HepG2 (cell line): Measurements from ENCODE around the gene ATG5. TPM values are rescaled to one million over a fixed set of nuclear protein-coding genes. Genes with fewer than 3 reads are reported as not detected.

Experiments
- CAMTA2 ChIP-seq: sonication (generic); formaldehyde crosslinking; IDR thresholded peaks from 2 replicates; pipeline ENCODE4 v1.4.0; 2020; ENCODE audit warnings: mild to moderate bottlenecking, missing genetic modification reagents, borderline replicate concordance
- GTF3A ChIP-seq: sonication (generic); formaldehyde crosslinking; conservative IDR thresholded peaks from 2 replicates; pipeline ENCODE4 v1.4.0; 2020; ENCODE audit warnings: mild to moderate bottlenecking, missing genetic modification reagents
- KDM6A ChIP-seq: IDR thresholded peaks from 2 replicates; pipeline ENCODE4 v1.6.1; 2016; ENCODE audit warnings: low read depth
- SIN3A ChIP-seq: IDR thresholded peaks from 2 replicates; pipeline ENCODE4 v1.6.1; 2011; ENCODE audit warnings: low read depth, mild to moderate bottlenecking, control low read depth, low read length, borderline replicate concordance
- TGIF2 ChIP-seq: IDR thresholded peaks from 2 replicates; pipeline ENCODE4 v1.6.1; 2016; ENCODE audit warnings: control low read depth, missing compliant biosample characterization
- ZNF737 ChIP-seq: sonication (generic); formaldehyde crosslinking; IDR thresholded peaks from 2 replicates; pipeline ENCODE4 v1.5.0; 2020; ENCODE audit warnings: missing genetic modification reagents, mild to moderate bottlenecking, borderline replicate concordance
- polyA plus RNA-seq, 8 experiments: library from polyadenylated mRNA; depleted of rRNA in 3 of 8; stranded (reverse) in 7 of 8; unstranded in 1 of 8; fragments of >200 nt; fragmentation: Illumina TruSeq in 4 of 8; extraction: Trizol in 4 of 8; gene quantifications; 2 replicates each; pipeline versions ENCODE4 v1.2.1 to v1.2.3, GENCODE V29; 2011 to 2016; ENCODE audit warnings: low read depth in 4 of 8, missing spikeins in 1 of 8, mixed read lengths in 1 of 8; ENCODE audit not compliant: insufficient read depth in 1 of 8
- total RNA-seq, 5 experiments: library from RNA; depleted of rRNA; stranded (reverse); fragments of >200 nt; fragmentation: Illumina TruSeq; extraction: Trizol; gene quantifications; 2 replicates each; pipeline ENCODE4 v1.2.3, GENCODE V29; 2016; ENCODE audit warnings: low read depth in 1 of 5
- TF ChIP-seq, protein P1 (sequence below), 2 experiments: fragments of 450-650 bp in 1 of 2; sonication (generic) in 1 of 2; formaldehyde crosslinking in 1 of 2; IDR thresholded peaks; 2 replicates each; pipeline versions ENCODE4 v1.6.1 to v1.8.0; 2016 to 2022; ENCODE audit warnings: antibody characterized with exemption in 1 of 2, mild to moderate bottlenecking in 1 of 2, missing genetic modification reagents in 1 of 2
- TF ChIP-seq, protein P2 (sequence below): sonication (generic); formaldehyde crosslinking; IDR thresholded peaks from 2 replicates; pipeline ENCODE4 v1.5.0; 2020; ENCODE audit warnings: mild to moderate bottlenecking, missing genetic modification reagents
- TF ChIP-seq, protein P3 (sequence below): sonication (generic); formaldehyde crosslinking; IDR thresholded peaks from 2 replicates; pipeline ENCODE4 v1.4.0; 2020; ENCODE audit warnings: missing genetic modification reagents

The ATG5 gene
- total and polyA plus RNA-seq, 2 of the 13 experiments (the other 11 are each of a cell fraction or from before 2014, with no cell fraction given), result 21.3 to 48.0 TPM

DNA sequence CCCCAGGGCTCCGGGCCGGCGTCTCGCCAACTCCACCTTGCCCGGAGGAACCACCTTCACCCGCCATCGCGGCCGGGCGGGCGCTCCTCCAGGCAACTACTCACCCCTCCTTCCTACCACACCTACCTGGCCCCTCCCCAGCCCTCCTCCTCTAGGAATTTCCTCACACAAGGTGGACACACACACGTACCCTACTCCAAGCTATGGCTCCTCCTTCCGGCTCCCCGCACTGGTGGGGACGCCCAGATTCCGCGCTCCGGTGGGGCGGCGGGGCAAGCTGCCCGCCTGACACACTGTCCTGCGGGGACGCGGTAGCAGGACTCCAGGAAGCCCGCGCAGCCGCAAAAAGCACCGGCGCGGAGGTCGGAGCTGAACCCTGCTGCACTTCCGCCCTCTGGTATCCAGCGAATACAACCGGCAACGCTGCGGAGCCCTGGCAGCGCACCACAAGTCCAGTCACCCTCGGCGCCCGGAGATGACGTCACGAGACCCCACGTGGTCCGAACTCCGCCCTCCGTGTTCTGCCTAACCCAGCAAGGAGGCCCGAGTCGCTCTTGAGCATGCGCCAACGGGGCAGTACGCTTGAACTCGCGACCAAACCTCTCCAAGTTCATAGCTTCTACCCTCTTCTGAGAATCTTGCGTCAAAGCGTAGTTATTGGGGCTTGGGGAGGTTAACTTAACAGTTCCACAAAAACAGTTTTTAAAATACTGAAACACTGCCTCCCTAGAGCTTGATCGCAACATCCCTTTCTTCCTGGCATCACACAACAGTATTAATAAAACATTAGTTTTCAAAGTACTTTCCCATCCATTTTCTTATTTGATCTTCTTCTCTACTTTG is at the start of gene ATG5 (continued):
- TF ChIP-seq, protein P1, sequence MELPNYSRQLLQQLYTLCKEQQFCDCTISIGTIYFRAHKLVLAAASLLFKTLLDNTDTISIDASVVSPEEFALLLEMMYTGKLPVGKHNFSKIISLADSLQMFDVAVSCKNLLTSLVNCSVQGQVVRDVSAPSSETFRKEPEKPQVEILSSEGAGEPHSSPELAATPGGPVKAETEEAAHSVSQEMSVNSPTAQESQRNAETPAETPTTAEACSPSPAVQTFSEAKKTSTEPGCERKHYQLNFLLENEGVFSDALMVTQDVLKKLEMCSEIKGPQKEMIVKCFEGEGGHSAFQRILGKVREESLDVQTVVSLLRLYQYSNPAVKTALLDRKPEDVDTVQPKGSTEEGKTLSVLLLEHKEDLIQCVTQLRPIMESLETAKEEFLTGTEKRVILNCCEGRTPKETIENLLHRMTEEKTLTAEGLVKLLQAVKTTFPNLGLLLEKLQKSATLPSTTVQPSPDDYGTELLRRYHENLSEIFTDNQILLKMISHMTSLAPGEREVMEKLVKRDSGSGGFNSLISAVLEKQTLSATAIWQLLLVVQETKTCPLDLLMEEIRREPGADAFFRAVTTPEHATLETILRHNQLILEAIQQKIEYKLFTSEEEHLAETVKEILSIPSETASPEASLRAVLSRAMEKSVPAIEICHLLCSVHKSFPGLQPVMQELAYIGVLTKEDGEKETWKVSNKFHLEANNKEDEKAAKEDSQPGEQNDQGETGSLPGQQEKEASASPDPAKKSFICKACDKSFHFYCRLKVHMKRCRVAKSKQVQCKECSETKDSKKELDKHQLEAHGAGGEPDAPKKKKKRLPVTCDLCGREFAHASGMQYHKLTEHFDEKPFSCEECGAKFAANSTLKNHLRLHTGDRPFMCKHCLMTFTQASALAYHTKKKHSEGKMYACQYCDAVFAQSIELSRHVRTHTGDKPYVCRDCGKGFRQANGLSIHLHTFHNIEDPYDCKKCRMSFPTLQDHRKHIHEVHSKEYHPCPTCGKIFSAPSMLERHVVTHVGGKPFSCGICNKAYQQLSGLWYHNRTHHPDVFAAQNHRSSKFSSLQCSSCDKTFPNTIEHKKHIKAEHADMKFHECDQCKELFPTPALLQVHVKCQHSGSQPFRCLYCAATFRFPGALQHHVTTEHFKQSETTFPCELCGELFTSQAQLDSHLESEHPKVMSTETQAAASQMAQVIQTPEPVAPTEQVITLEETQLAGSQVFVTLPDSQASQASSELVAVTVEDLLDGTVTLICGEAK (IDR thresholded peaks at IDR 0.05), result peak; percentile 49; the same call in 1 of the 2 replicates
- TF ChIP-seq, protein P1 (CRISPR knock-in tag; IDR thresholded peaks at IDR 0.05), result peak; percentile 92
- TF ChIP-seq, protein P2, sequence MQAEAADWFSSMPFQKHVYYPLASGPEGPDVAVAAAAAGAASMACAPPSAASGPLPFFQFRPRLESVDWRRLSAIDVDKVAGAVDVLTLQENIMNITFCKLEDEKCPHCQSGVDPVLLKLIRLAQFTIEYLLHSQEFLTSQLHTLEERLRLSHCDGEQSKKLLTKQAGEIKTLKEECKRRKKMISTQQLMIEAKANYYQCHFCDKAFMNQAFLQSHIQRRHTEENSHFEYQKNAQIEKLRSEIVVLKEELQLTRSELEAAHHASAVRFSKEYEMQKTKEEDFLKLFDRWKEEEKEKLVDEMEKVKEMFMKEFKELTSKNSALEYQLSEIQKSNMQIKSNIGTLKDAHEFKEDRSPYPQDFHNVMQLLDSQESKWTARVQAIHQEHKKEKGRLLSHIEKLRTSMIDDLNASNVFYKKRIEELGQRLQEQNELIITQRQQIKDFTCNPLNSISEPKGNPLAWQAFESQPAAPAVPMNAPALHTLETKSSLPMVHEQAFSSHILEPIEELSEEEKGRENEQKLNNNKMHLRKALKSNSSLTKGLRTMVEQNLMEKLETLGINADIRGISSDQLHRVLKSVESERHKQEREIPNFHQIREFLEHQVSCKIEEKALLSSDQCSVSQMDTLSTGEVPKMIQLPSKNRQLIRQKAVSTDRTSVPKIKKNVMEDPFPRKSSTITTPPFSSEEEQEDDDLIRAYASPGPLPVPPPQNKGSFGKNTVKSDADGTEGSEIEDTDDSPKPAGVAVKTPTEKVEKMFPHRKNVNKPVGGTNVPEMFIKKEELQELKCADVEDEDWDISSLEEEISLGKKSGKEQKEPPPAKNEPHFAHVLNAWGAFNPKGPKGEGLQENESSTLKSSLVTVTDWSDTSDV (CRISPR knock-in tag), result no peak
- TF ChIP-seq CAMTA2 (no peak), ZNF737 (CRISPR knock-in tag) (no peak; the same call in 1 of the 2 replicates), TGIF2 (no peak), KDM6A (CRISPR knock-in tag) (no peak), SIN3A (0 out of 2 replicates have a peak, but pooled peaks have one; percentile 69), GTF3A (CRISPR knock-in tag) (0 out of 2 replicates have a peak, but pooled peaks have one; percentile 42)
- TF ChIP-seq, protein P3, sequence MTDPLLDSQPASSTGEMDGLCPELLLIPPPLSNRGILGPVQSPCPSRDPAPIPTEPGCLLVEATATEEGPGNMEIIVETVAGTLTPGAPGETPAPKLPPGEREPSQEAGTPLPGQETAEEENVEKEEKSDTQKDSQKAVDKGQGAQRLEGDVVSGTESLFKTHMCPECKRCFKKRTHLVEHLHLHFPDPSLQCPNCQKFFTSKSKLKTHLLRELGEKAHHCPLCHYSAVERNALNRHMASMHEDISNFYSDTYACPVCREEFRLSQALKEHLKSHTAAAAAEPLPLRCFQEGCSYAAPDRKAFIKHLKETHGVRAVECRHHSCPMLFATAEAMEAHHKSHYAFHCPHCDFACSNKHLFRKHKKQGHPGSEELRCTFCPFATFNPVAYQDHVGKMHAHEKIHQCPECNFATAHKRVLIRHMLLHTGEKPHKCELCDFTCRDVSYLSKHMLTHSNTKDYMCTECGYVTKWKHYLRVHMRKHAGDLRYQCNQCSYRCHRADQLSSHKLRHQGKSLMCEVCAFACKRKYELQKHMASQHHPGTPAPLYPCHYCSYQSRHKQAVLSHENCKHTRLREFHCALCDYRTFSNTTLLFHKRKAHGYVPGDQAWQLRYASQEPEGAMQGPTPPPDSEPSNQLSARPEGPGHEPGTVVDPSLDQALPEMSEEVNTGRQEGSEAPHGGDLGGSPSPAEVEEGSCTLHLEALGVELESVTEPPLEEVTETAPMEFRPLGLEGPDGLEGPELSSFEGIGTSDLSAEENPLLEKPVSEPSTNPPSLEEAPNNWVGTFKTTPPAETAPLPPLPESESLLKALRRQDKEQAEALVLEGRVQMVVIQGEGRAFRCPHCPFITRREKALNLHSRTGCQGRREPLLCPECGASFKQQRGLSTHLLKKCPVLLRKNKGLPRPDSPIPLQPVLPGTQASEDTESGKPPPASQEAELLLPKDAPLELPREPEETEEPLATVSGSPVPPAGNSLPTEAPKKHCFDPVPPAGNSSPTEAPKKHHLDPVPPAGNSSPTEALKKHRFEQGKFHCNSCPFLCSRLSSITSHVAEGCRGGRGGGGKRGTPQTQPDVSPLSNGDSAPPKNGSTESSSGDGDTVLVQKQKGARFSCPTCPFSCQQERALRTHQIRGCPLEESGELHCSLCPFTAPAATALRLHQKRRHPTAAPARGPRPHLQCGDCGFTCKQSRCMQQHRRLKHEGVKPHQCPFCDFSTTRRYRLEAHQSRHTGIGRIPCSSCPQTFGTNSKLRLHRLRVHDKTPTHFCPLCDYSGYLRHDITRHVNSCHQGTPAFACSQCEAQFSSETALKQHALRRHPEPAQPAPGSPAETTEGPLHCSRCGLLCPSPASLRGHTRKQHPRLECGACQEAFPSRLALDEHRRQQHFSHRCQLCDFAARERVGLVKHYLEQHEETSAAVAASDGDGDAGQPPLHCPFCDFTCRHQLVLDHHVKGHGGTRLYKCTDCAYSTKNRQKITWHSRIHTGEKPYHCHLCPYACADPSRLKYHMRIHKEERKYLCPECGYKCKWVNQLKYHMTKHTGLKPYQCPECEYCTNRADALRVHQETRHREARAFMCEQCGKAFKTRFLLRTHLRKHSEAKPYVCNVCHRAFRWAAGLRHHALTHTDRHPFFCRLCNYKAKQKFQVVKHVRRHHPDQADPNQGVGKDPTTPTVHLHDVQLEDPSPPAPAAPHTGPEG, result peak; percentile 97
